BLaER1 treated with 17β-estradiol and CSF1 and Interleukin-3, amounts not matched to agents 10 nM and 100 nM (cell line): ENCODE data around the gene SMCO1.
"Not testable (repeated sequence)": the region's sequence is repeated elsewhere in the genome, so short reads cannot be mapped to it uniquely, and the experiment has no call there.

Experiments used
- H3K27ac ChIP-seq, 11 experiments: shearing (Covaris generic); formaldehyde crosslinking; 2 replicates each; pipeline ENCODE4 v1.8.1; 2022
- H3K27me3 ChIP-seq, 11 experiments: shearing (Covaris generic); formaldehyde crosslinking; 2 replicates each; pipeline ENCODE4 v1.8.1; 2022
- H3K36me3 ChIP-seq, 11 experiments: shearing (Covaris generic); formaldehyde crosslinking; 2 replicates each; pipeline ENCODE4 v1.8.1; 2022
- H3K4me1 ChIP-seq, 10 experiments: shearing (Covaris generic); formaldehyde crosslinking; 2 replicates each; pipeline ENCODE4 v1.8.1; 2022
- H3K4me2 ChIP-seq, 11 experiments: shearing (Covaris generic); formaldehyde crosslinking; 2 replicates each; pipeline ENCODE4 v1.8.1; 2022
- H3K4me3 ChIP-seq, 10 experiments: shearing (Covaris generic); formaldehyde crosslinking; 2 replicates each; pipeline ENCODE4 v1.8.1; 2022
- H3K9ac ChIP-seq, 11 experiments: shearing (Covaris generic); formaldehyde crosslinking; 2 replicates each; pipeline ENCODE4 v1.8.1; 2022
- H3K9me3 ChIP-seq, 11 experiments: shearing (Covaris generic); formaldehyde crosslinking; replicated peaks in 1 of 11; 2 replicates each; pipeline ENCODE4 v1.8.1; 2022
- H4K20me1 ChIP-seq, 11 experiments: shearing (Covaris generic); formaldehyde crosslinking; 2 replicates each; pipeline ENCODE4 v1.8.1; 2022
- Cebpa-rat ChIP-seq, 11 experiments: shearing (Covaris generic); IDR thresholded peaks; 2 replicates each; pipeline ENCODE4 v1.8.1; 2022

SMCO1 gene

DNA sequence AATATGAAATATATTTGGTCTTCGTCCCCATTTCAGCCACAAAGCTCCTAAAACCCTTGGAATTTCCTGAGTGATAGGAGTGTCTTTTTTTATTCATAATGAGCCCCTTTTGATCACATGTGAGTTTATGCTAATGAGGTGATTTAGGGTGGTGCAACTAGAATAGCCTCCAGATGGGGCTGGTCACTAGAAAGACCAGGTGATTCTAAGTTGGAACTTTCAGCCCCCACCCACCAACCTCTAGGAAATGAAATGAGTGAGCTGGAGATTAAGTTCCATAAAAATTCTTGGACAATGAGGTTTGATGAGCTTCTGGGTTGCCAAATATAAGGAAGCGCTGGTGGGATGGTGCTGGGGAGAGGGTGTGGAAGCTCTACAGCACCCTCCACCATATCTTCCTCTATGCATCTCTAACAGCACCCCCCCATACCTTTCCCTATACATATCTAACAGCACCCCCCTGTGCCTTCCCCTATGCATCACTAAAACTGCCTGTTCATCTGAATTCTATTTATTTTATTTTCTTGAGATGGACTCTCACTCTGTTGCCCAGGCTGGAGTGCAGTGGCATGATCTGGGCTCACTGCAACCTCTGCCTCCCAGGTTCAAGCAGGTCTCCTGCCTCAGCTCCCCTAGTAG is 2.1 kb upstream of the SMCO1 start:
- no peaks in the 10 kb centered on the region for H3K4me1 ChIP-seq
- no peak overlapping the region for H3K9ac ChIP-seq
- H3K9me3 ChIP-seq = peaks cover 59 to 78% (median 63%) of the 10 kb centered on the region in 11 experiments
- H3K27me3 ChIP-seq = no peaks in the 10 kb centered on the region
- TF ChIP-seq Cebpa-rat (IDR thresholded peaks at IDR 0.05) = no peak
- H3K36me3 ChIP-seq = peaks cover 0 to 5% (median 0%) of the 10 kb centered on the region in 11 experiments; a peak in 3 of 22 replicates
- H4K20me1 ChIP-seq = no peaks in the 10 kb centered on the region
- H3K4me3 ChIP-seq = no peak overlapping the region
- no peak overlapping the region for H3K27ac ChIP-seq
- no peak overlapping the region for H3K4me2 ChIP-seq

DNA sequence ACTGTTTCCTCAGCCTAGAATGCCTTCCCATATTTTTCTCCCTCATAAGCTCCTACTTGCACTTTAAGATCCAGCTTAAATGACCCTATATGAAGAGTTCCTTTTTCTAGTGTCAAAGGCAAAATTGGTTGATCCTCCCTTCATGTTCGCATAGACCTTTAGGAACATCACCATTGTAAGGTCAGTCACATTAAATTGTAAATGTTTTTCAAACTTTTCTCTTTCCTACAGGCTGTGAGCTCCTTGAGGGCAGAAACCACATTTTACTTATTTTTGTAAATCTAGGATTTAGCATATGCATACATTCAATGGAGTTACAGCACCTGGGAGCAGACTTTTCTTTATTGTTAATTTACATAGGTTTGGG is 813 bp downstream of the SMCO1 start:
- H3K4me1 ChIP-seq = no peaks in the 10 kb centered on the region
- H3K9me3 ChIP-seq = peaks cover 38 to 64% (median 47%) of the 10 kb centered on the region in 11 experiments
- H3K36me3 ChIP-seq = peaks cover 0 to 5% (median 0%) of the 10 kb centered on the region in 11 experiments; a peak in 1 of 22 replicates
- H3K4me2 ChIP-seq = no peak overlapping the region
- TF ChIP-seq Cebpa-rat (IDR thresholded peaks at IDR 0.05) = no peak
- no peaks in the 10 kb centered on the region for H4K20me1 ChIP-seq
- H3K9ac ChIP-seq = no peak overlapping the region
- no peak overlapping the region for H3K27ac ChIP-seq
- no peaks in the 10 kb centered on the region for H3K27me3 ChIP-seq
- H3K4me3 ChIP-seq = no peak overlapping the region

DNA sequence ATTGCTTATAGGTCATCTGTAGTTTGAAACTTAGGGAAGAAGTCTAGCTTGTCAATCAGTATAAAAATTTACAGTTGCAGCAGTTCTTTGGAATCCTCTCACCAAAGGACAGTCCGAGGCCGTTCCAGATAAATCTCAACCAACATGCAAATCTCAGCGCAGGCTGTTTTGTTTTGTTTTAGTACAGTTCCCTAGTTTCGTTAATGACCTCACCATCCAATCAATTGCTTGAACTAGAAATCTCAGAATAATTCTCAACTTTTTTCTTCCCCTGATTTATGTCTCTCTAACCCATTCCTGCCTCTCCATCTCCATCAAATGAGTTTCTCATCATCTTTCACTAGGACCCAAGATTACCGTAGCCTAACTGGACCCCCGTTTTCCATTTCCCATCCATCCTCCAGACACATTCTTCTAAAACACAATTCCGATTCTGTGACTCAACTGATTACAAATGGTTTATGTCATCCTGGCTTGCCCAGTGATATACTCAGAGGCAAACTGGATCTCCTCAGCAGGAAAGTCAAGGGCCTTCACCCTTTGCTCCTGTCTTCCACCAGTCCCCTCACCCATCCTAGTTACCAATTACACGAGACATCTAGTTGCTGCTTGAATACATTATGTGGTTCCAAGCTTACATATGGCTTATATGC is 1.3 kb downstream of the SMCO1 start:
- peaks cover 36 to 64% (median 45%) of the 10 kb centered on the region in 11 experiments for H3K9me3 ChIP-seq
- H3K4me1 ChIP-seq = no peaks in the 10 kb centered on the region

DNA sequence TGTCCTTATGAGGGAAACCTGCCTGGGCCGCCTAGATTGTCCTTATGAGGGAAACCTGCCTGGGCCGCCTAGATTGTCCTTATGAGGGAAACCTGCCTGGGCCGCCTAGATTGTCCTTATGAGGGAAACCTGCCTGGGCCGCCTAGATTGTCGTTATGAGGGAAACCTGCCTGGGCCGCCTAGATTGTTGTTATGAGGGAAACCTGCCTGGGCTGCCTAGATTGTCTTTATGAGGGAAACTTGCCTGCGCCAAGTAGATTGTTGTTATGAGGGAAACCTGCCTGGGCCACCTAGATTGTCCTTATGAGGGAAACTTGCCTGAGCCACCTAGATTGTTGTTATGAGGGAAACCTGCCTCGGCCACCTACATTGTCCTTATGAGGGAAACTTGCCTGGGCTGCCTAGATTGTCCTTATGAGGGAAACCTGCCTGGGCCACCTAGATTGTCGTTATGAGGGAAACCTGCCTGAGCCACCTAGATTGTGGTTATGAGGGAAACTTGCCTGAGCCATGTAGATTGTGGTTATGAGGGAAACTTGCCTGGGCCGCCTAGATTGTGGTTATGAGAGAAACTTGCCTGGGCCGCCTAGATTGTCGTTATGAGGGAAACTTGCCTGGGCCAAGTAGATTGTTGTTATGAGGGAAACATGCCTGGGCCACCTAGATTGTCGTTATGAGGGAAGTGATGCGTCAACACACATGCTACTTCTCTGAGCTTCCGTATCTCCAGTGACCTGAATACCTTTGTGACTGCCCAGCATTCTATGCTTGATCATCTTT is 3.3 kb downstream of the SMCO1 start:
- H3K4me2 ChIP-seq, H3K27ac ChIP-seq, H4K20me1 ChIP-seq, H3K36me3 ChIP-seq, H3K4me3 ChIP-seq, H3K9ac ChIP-seq, H3K27me3 ChIP-seq, H3K4me1 ChIP-seq: not testable (repeated sequence)
- H3K9me3 ChIP-seq = peaks cover 32 to 62% (median 43%) of the 10 kb centered on the region in 11 experiments

More for the DNA sequence above, 1.3 kb downstream of the SMCO1 start:
- H3K27me3 ChIP-seq = no peaks in the 10 kb centered on the region
- TF ChIP-seq Cebpa-rat (IDR thresholded peaks at IDR 0.05) = no peak
- H4K20me1 ChIP-seq = no peaks in the 10 kb centered on the region
- no peak overlapping the region for H3K4me3 ChIP-seq
- H3K27ac ChIP-seq = no peak overlapping the region
- H3K4me2 ChIP-seq = no peak overlapping the region
- H3K9ac ChIP-seq = no peak overlapping the region
- peaks cover 0 to under 1% (median 0%) of the 10 kb centered on the region in 11 experiments; a peak in 1 of 22 replicates for H3K36me3 ChIP-seq

- peaks cover 32 to 62% (median 43%) of the 10 kb centered on the region in 11 experiments for H3K9me3 ChIP-seq
- H4K20me1 ChIP-seq, H3K36me3 ChIP-seq, H3K9ac ChIP-seq, H3K4me1 ChIP-seq, H3K27ac ChIP-seq, H3K27me3 ChIP-seq, H3K4me2 ChIP-seq, H3K4me3 ChIP-seq: not testable (repeated sequence)
Observed at GRCh38 chr3:196511108-196511507, 4.0 kb downstream of the SMCO1 start.

DNA sequence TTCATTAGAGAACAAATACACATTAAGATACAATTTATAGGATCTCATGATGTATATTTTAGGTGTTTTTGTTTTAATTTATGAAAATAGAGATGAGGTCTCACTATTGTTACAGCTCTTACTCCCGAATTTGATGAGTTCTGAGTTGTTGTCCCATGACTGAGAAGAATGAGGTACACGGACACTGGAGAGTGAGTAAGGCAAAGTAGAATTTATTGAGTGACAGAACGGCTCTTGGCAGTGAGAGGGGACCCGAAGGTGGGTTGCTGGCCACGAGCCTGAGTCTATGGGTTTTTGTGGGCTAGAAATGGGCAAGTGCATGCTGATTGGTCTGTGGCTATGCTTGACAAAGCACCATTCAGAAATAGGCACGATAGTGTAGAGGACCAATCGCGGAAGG is 8.5 kb downstream of the SMCO1 start:
- Histone ChIP-seq H3K9ac (no peak overlapping the region), H3K4me3 (peak overlapping the region in 2 of 10 experiments; percentile 12 to 28; a peak in 2 of 20 replicates), H3K4me1 (peaks cover 0 to 9% (median 6%) of the 10 kb centered on the region in 10 experiments; a peak in 15 of 20 replicates), H3K27ac (no peak overlapping the region), H3K36me3 (0 out of 22 replicates have a peak, but pooled peaks cover 0 to 5% (median 0%) of the 10 kb centered on the region in 11 experiments), H3K27me3 (no peaks in the 10 kb centered on the region), H4K20me1 (peaks cover 5 to 17% (median 9%) of the 10 kb centered on the region in 11 experiments; a peak in 19 of 22 replicates), H3K9me3 (peaks cover 33 to 58% (median 47%) of the 10 kb centered on the region in 11 experiments), H3K4me2 (no peak overlapping the region)
- TF ChIP-seq Cebpa-rat (IDR thresholded peaks at IDR 0.05) = no peak

DNA sequence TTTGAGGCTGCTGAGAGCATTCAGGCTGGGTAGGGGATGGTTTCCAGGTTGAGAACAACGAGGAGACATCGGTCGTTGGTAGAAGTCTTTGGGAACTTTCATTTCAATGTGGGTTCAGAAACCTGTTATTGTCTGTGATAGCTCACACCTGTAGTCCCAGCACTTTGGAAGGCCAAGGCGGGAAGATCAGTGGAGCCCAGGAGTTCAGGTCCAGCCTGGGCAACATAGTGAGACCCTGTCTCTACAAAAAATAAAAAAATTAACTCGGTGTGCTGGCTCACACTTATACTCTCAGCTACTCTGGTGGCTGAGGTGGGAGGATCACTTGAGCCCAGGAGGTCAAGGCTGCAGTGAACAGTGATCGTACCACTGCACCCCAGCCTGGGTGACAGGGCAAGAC is 10.6 kb downstream of the SMCO1 start:
- Histone ChIP-seq H3K4me1 (peaks cover 9 to 17% (median 13%) of the 10 kb centered on the region in 10 experiments), H3K4me3 (peak overlapping the region in 1 of 10 experiments; percentile 83; a peak in 2 of 20 replicates), H3K9me3 (peaks cover 20 to 49% (median 40%) of the 10 kb centered on the region in 11 experiments), H3K27ac (peak overlapping the region in 9 of 11 experiments; percentile 58 to 93 (median 89); a peak in 13 of 22 replicates), H4K20me1 (peaks cover 18 to 38% (median 30%) of the 10 kb centered on the region in 11 experiments; a peak in 20 of 22 replicates), H3K4me2 (peak overlapping the region in 10 of 11 experiments; percentile 52 to 75 (median 60); a peak in 14 of 22 replicates), H3K36me3 (peaks cover 0 to 10% (median 5%) of the 10 kb centered on the region in 11 experiments; a peak in 10 of 22 replicates), H3K9ac (peak overlapping the region in 7 of 11 experiments; percentile 74 to 95 (median 90); a peak in 9 of 22 replicates), H3K27me3 (no peaks in the 10 kb centered on the region)
- TF ChIP-seq Cebpa-rat (IDR thresholded peaks at IDR 0.05) = no peak

DNA sequence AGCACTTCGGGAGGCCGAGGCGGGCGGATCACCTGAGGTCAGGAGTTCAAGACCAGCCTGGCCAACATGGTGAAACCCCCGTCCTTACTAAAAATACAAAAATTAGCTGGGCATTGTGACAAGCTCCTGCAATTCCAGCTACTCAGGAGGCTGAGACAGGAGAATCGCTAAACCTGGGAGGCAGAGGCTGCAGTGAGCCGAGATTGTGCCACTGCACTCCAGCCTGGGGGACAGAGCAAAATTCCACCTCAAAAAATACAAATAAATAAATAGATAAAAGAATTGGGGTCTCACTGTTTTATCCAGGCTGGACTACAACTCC is 11.1 kb downstream of the SMCO1 start:
- Histone ChIP-seq H3K9me3 (peaks cover 20 to 46% (median 35%) of the 10 kb centered on the region in 11 experiments), H3K27ac (peak overlapping the region; percentile 55 to 93 (median 88); a peak in 20 of 22 replicates), H3K4me1 (peaks cover 14 to 22% (median 18%) of the 10 kb centered on the region in 10 experiments), H3K4me3 (peak overlapping the region; percentile 59 to 97 (median 89); a peak in 19 of 20 replicates), H4K20me1 (peaks cover 24 to 43% (median 36%) of the 10 kb centered on the region in 11 experiments; a peak in 21 of 22 replicates), H3K36me3 (peaks cover 0 to 16% (median 10%) of the 10 kb centered on the region in 11 experiments; a peak in 13 of 22 replicates), H3K4me2 (peak overlapping the region; percentile 52 to 75 (median 61)), H3K9ac (peak overlapping the region; percentile 74 to 95 (median 90); a peak in 21 of 22 replicates)
- not testable (repeated sequence) for H3K27me3 ChIP-seq
